Activated CD8-positive, alpha-beta memory T cell treated with anti-CD3 and anti-CD28 coated beads, Interleukin-2, amount 50 U/mL, for 48 hours (primary cell): ENCODE measurements around the gene MACROD2.

Experiments
- DNase-seq: peaks from one replicate; pipeline ENCODE4 v3.0.0-alpha.2; 2020

Gene MACROD2

DNA sequence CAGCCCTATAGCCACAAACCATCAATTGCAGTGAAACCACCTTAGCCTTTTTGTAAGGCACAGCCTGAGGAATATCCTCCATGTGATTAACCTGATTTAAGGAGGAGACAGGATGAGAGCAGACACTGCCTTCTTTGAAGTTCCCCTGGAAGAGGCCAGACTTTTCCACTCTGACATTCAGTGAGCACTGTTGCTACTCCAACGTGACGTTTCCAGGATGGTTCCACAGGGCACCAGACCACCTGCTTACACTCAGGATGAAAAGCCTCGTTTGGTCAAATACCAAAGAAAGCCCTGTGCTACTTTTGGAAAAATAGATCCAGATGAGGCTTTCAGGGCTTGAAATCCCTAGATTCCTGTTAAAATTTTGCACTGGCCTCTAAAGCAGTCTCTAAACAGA is 1444.2 kb downstream of the MACROD2 start:
- no peak for DNase-seq

DNA sequence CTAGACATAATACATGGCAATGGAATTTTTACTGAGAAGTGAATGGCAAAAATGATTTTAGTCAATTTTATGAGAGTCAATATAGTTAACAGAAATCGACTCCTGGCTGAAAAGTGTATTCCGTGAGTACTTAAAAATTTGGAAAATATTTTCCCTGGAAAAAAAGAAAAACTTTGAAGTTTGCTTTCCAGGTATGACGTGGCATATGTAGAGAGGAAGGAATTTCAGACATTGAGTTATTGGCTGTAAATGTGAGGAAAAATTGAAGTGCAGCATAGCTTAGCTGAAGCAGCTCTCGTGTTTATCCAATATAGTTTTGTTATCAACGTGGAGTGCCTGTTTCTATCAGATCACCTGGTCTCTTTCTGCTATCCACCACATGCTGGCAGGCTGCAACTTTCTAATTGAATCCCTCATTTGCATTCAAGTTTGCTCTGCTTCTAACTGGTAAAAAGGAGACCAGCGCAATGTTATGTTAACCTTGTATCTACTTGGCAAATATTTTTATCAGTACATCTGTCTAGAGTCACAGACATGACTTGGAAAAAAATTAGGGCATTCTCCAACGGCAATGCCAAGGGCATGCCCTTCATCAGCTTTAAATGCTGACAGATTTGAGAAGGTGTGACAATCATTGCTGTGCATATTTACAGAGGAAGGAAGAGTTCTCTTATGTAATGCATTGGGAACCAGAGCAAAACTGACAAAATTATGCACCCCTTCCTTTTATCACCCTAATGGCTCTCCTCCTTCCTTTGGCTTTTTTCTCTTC is 1444.9 kb downstream of the MACROD2 start:
- DNase-seq: no peak

DNA sequence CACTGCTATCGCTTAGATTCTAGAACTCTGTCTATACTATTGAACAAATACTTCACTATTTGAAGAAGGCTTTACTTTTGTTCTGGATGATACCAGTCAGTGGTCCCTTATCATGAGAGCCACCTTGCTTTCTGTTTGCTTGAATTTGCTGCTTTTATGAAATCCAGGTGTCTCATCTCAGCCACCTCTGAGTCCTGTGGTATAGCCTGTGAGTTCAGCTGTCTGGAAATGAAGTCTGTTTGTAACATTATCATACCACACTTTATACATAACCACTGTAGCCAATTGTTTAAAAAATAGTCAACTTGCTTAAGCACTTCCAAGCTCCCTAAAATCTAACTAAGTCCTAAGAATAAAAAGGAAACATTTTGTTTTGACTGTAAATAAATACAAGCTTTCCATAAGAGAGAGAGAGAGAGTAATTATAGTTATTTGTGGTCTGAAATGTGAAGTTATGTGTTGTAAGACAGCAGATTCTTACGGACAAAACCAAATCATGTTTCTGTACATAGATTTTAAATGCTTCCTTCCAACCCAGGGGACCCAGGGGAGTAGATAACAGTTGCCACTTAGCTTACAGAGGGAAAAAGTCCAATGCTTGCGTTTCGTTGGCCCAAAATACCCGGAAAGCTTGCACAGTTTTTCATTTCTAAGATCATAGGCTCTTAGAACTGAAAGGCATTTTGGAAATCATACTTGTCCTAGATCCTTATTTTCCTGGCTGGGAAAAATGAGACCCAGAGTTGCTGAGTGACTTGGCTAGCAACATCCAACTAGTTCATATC is 1449.9 kb downstream of the MACROD2 start:
- DNase-seq: no peak

DNA sequence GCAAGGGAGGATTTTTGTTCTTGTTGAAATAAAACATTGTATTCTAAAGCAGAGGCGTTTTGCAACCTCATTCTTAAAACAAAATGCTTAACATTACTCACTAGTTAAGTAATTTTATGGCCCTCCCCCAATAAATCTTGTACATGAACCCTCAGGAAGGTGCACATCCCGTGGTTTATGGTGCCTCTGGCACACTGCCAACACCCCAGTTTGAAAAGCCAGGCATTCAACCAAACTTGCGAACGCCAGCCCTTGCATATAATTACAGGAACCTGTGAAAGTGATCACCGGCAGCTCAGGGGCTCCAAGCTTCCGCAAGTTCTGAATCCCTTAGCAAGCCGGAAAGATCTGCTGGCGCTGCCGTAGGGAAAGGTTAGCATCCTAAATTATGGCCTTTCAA is 1451.1 kb downstream of the MACROD2 start:
- DNase-seq: no peak

DNA sequence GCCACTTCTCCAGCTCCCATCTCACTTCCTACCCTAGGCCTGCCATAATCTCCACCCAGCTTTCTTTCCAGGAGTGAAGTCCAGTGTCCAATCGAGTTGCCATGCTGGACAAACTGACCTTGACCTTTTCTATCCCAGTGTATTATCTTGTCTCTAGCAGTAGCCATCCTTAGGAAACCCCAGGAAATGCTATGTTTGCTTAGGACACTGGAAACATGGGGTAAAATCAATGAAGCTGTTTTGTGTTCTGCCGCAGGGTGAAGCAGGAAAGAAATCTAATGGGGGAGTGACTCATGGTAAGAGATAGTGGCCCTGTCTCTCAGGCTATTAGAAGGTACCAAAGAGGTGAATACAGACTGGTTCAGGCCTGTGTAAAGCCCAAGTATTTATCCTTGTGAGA is 1452.2 kb downstream of the MACROD2 start:
- no peak for DNase-seq

DNA sequence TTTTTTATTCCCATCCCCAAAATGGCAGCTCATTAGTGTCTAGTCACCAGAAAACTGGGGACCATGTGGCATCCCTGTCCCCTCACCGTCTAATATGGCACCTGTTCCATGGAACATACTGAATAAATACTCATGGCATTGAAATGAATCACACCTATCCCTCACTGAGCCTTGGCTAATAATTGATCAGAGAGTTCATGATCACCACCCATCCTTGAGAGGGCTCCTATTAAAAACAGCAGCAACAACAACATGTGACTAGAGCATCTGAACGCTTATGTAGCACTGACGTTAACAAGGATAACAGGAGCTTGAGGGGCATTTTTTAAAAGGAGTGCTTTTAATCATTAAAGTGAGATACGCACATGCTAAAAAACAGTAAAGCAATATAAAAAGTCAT is 1453.7 kb downstream of the MACROD2 start:
- no peak for DNase-seq

DNA sequence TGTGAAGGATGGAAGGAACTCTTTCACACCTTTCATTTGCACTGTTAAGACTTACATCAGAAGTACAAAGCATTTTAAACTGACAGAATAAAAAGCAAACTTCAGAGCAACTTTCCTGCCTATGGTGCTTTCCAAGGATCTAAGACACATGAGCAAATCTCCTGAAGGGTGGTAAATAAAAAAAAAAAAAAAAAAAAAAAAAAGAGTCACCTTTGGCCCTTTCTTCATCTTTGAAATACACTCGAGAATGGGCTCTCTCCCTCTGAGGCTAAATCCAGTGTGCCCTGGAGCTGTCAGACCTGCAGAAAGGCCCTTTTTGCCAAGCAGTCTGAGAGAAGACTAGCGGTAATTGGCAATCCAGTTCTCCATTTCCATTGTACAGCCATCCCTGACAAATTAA is 1455.9 kb downstream of the MACROD2 start:
- DNase-seq: no peak

DNA sequence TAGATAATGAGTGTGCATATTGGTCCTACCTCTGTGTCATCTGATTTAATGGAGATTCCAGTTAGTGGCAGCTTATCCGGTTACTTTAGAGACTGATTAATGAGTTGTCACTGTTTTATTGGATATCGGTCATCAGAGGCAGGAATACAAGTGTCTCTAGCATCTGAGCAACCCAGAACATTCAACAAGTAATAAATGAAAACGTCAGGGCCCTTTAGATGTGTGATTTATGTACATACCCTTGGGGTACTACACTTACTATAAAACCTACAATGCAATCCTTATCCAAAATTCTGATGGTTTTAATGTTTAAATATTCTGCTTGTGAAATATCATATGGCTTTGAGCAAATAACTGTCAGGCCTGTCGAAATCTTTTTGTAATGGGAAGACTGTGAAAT is 1460.0 kb downstream of the MACROD2 start:
- DNase-seq: no peak

DNA sequence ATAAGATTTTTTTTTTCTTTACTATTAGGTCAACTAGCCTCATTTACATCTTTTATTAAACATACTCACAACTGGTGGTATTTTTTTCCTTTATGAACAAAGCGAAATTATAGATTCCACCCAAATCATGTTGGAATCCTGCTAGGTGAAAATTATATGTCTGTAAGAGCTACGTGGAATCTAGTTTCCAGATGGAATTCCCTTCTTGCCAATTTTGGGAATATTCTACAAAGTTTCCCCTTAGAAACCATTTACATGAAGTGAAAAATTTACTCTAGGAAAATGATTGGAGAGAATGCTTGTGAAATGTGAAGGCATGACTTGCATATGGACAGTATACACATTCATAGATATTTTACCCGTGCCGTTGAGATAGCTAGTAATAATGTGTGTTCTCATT is 1466.6 kb downstream of the MACROD2 start:
- no peak for DNase-seq

DNA sequence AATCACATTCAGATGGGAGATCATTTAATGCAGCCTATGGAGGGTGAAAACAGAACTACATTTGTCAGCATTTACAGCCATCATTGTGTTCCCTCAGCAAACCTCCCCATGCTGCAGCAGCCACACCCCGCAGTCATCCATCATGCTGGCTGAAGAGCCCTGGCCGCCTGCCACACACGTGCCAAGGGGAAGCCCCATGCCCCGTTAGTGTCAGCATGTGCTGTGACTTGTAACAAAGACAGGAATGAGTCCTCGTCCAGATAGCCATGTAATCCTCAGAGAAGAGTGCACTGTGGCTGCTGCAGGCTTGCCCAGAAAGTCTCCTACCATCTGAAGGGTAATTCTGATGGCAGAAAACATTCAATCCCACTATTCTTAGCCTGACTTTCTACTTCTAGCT is 1480.2 kb downstream of the MACROD2 start:
- DNase-seq: no peak

DNA sequence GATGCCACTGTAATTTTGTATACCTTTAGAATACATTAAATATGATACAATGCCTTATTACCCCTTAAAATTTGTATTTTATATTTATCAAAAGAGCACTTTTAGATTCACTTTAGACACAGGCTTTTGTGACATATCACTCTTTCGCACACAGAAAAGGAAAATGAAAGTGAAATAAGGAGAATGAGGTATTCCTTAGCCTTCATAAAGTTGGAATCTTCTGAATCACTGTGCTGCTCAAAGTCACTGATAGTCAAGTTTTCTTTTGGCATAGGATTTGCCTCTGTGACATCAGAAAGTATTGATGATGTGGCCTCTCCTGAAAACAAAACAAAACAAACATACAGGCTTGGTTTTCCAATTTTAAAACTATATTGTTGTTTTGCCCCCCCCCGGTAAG is 1480.9 kb downstream of the MACROD2 start:
- DNase-seq: no peak

DNA sequence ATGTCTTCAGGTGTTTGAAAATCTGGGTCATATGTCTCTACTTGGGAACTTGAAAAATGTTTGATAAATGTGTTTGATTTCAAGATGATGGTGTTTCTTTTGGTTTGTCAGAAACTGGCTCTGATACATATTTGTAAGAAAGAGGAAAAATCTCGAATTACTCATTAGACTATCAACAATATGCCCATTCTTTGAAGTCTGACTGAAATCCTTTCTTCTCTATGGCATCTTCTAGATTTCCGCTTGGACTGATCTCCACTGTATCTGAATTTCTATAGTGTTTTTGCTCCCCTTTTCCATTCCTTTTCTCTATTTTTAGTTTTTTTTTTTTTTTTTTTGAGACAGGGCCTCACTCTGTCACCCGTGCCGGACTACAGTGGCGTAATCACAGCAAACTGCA is 1481.5 kb downstream of the MACROD2 start:
- no peak for DNase-seq

DNA sequence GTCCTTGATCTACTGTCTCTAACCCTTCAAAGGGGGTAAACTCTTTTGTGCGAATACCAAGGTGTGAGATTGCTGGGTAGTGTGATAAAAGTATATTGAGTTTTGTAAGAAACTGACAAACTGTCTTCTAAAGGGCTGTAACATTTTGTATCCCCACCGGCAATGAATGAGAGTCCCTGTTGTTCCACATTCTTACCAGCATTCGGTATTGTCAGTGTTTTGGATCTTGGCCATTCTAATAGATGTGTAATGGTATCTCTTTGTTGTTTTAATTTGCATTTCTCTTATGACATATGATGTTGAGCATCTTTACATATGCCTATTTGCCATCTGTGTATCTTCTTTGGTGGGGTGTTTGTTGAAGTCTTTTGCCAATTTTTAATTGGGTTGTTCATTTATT is 1487.2 kb downstream of the MACROD2 start:
- DNase-seq: no peak

DNA sequence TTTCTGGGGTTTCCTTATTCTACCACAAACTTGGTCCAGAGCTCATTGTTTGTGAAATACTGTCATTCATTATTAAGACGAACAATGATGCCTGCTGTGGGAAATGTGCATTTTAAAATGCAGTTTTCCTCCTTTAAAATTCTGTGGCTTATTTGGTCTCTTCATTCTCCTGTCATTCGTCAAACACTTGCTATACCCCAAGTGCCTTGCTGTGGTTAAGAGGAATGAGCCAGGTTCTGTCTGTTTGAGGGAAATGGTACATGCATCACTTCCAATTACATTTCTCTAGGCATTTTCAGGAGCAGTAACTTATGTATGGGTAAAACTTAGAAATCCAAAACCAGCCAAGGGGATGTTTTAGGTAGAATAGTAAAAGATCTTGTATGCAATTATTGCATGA is 1490.2 kb downstream of the MACROD2 start:
- DNase-seq: no peak

DNA sequence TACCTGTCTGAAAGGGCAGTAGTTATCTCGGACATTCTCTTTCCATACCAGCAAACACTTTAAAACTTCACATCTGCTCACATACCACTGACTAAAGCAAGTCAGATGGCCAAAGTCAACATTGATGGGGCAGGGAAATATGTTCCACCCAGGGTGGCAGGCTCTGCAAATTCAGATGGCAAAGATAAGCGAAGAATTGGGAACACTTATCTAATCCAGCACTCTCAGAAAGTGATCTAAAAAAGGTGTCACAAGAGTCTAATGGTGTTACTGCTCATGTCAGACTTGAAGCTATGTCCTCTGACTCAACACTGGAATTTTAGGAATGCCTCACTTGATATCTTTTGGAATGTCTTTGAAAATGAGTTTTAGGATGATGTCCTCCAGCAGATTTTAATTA is 1491.7 kb downstream of the MACROD2 start:
- no peak for DNase-seq

DNA sequence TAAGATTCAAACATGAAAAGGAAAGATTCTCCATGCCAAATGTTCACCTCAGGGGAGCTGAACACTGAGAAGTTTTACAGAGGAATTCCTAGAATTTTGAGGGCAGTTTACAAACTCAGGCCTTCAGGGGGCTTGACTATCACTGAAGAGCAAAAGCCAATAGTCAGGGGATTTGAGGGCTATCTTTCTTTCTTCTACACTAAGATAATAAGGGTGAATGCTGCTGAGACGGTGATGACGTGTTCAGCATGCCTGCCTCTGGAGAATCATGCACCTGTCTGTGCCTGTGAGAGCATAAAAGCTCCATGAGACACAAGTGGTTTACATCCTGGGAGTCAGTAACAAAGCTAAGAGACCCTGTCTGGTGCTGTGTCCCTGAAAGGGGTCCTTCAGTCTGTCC is 1492.4 kb downstream of the MACROD2 start:
- DNase-seq: no peak

DNA sequence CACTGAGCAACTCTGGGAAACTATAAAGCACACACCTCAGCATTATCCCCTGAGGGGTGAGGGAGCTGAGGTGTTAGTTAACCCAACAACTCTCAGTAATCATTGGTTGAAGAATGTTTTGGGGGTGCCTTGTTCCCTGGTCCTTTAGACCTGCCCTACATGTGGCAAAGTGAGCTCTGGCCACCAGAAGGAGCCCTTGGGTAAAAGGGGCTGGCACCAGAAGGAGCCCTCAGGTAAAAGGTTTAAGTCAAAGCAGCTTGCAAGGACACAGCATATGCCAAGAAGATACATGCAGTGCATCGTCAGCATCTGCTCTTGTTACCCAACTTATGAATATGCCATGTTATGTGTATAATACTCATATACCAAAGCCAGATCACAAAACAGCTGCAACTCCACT is 1496.3 kb downstream of the MACROD2 start:
- no peak for DNase-seq

DNA sequence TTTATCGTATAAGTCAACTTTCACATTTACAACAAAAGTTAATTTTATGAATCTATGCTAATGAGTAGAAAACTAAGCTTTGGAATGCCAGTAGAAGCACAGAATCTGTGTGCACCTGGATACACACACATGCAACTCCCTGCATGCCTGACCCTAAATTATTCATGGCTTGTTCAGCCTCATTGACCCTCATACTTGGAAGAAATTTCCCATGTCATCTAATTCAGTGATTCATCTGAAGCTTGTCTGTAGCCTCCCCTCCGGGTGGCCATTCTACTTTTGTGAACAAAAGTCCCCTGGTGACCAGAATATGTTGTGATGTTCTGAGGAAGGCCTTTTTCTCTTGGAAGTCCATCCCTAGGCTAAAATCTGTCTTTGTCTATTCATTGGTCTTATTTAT is 1499.5 kb downstream of the MACROD2 start:
- DNase-seq: no peak

DNA sequence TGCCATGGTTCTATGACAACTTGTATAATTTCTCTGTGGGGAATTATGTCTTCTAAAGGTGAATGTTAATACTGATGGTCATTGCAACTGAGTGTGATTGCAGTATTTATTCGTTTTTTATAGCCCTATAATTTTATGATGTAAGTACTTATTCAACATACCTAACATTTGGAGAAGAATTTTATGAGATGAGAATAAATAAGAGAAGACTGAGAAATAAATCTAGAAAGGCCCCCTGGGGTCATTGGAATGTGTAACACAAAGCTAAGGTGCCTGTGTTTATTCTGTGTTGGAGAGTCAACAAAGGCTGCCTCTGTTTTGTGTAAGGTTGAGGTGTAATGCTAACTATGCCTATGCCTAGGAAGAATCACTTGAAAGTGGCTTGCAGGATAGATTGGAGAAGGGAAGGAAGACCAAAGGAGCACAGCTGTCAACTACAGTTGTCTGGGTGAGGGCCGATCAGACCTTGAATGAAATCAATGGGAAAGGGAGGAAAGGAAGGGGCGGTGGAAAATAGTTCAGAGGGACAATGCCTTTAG is 1501.3 kb downstream of the MACROD2 start:
- no peak for DNase-seq

DNA sequence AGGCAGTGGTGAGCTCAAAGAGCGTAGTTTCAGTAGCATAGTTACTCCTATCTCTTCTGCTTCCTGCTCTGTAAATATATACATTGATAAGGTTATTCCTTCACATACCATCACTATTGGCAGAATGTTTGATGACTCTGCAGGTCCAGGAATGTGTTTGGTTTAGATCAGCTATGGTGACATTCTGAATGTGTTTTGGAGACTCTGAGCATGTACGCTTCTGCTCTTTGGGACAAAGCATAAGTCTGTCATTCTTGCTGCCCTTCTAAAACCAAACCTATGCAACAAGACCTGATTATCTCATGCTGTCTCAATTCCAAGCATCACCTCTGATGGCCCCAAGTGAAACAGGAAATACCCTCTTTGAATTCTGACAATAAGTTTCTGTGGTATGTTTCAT is 1503.6 kb downstream of the MACROD2 start:
- no peak for DNase-seq

DNA sequence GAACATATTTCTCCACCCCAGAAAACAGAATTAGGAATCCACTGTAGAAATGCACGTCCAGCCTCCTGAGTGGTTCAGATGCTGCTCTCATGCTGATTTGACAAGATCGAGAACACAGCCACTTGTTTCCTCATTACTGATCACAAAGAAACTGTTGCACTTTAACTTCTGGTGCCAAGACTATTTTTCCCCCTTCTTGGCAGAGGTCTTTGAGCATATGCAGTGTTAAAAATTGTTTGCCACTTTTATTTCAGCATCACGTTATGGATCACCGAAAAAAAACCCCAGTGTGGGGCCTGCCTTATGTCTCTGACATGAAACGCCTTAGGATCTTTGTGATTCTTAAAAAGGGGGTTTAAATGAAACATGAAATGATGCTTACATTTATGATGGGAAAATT is 1511.0 kb downstream of the MACROD2 start:
- DNase-seq: no peak

DNA sequence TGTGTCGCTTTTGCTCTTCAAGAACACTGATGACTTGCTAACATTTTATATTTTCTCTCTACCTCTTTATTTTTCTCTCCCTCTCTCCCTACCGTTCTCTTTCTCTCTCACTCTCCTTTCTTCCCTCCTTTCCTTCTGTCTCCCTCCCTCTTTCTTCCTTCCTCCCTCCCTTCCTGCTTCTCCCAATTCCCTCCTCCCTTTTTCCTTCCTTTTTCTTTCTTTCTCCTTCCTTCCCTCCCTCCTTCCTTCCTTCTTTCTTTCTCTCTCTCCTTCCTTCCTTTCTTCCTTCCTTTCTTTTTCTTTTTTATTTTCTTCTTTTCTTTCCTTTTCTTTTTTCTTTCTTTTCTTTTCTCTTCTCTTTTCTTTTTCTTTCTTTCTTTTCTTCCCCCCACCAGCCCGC is 1511.8 kb downstream of the MACROD2 start:
- DNase-seq: no peak

DNA sequence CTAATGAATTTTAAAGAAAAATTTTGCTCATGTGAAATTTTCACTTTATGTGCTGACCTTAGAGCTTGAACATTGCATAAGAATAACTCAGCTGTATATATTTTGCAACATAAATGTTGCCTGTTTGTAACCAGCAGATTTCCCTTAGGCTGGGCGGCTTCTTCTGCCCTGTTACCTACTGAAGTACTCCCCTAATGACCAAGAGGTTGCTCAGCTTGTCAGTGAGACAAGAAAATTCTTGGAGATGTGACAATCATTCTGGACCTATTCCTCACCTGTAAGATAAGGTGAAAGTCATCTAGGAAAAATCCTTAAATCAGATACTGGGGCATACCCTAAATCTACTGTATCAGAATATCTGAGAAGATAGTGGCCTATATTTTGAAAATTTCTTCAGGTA is 1516.2 kb downstream of the MACROD2 start:
- no peak for DNase-seq

DNA sequence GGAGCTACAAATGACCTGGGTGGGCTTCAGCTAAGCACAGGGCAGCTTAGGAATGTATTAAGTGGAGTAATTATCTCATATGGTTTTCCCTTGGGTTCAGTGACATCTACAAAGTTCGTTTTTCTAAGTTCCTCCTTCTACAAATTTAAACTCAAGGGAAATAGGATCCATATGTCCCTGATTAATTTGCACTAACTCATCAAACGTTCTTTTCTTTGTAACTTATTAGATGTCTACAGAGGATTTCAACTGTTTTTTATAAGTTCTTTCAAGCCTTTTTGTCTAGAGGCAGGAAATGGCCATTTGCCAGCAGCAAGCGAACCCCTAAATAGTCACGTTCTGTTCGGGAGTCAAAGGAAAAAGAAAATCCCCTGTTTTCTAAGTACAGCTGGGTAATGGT is 1517.6 kb downstream of the MACROD2 start:
- no peak for DNase-seq
